Activated CD8-positive, alpha-beta memory T cell treated with anti-CD3 and anti-CD28 coated beads, Interleukin-2, amount 50 U/mL, for 48 hours (primary cell): ENCODE data around the gene SPPL2C.

Experiments
- DNase-seq: peaks from one replicate; pipeline ENCODE4 v3.0.0-alpha.2; 2020

SPPL2C gene

DNA sequence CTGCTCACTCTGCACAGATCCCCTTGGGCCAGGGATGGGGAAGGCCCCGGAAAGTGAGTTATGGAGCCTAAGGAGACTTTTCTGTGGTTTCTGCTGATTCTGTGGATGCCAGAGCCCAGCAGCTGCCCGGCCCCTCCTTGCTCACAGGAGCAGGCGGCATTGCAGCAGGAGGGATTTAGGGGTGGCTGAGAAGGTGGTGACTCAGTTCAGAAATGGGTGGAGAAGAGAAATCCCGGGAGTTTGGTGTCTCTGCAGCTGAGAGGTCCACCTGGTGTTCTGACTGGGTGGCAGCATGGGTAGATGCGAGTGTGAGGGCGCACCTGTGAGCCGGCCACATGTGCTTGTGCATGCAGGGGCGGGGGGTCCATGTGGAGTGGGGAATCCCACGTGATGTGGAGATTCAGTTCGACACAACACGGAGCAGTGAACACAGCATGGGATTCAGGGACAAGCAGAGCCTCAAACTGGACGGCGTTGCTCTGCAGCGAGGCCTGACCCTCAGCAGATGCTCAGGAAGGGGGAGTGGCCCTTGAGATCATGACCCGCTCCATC lies 16.0 kb upstream of the SPPL2C start:
- no peak for DNase-seq

DNA sequence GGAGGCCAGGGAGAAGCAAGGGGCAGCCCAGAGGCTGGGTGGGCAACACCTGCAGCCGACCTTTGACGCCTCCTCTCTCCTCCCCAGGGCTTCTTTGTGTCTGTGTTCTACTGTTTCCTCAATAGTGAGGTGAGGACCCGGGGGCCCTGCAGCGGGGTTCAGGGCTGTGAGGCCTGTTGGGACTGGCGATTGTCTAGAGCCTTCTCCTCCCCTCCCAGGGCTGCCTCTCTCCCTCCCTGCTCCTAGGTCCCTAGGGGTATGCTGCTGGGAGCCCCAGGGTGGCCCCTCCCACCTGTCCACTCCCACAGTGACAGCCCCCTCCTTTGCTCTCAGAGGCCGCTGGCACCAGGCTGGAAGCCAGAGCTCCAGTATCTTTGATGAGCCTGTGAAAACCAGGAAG lies 10.8 kb upstream of the SPPL2C start:
- no peak for DNase-seq

DNA sequence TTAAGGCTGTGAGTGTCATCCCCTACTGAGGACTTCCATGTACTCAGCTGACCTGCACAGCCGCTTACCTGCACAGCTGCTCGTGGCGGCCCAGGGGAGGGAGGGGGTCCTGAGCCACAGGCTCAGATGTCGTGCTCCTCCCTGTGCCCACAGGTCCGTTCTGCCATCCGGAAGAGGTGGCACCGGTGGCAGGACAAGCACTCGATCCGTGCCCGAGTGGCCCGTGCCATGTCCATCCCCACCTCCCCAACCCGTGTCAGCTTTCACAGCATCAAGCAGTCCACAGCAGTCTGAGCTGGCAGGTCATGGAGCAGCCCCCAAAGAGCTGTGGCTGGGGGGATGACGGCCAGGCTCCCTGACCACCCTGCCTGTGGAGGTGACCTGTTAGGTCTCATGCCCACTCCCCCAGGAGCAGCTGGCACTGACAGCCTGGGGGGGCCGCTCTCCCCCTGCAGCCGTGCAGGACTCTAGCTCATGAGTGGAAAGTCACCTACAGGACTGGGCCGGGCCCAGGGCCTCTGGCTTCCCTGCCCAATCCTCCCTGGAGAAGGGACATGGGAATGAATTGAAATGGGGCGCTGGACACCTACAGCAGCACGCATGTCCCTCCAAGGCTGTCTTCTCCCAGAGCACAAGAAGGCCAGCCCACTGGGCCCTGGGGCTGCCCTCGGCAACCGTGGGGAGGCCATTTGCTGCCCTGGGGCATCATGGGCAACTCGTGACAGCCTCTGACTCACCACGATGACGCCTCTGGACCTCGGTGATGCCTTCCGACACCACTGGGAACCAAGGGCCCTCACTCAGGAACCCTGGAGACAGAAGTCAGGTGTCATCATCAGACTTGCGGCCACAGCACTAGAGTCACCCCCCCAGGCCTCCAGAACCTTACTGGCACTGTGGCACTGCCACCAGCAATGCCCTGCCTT lies 9.9 kb upstream of the SPPL2C start:
- no peak for DNase-seq

DNA sequence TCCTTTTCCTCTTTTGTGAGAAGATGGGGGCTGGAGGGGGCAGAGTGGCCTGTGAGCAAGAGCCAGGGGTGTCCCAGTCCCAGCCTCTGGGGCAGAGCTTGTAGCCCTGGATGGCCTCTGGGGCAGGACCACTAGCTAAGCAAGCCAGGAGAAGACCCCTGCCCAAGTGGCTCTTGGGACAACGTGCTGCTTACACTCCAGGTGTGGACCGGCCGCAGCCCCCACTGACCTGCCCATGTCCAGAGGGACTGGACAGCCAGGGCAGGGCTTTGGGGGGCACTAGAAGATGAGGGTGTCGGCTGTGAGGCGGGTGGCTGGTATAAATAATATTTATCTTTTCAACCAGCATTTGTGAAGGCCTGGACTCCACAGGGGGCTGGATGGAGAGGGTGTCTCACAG lies 9.2 kb upstream of the SPPL2C start:
- no peak for DNase-seq

DNA sequence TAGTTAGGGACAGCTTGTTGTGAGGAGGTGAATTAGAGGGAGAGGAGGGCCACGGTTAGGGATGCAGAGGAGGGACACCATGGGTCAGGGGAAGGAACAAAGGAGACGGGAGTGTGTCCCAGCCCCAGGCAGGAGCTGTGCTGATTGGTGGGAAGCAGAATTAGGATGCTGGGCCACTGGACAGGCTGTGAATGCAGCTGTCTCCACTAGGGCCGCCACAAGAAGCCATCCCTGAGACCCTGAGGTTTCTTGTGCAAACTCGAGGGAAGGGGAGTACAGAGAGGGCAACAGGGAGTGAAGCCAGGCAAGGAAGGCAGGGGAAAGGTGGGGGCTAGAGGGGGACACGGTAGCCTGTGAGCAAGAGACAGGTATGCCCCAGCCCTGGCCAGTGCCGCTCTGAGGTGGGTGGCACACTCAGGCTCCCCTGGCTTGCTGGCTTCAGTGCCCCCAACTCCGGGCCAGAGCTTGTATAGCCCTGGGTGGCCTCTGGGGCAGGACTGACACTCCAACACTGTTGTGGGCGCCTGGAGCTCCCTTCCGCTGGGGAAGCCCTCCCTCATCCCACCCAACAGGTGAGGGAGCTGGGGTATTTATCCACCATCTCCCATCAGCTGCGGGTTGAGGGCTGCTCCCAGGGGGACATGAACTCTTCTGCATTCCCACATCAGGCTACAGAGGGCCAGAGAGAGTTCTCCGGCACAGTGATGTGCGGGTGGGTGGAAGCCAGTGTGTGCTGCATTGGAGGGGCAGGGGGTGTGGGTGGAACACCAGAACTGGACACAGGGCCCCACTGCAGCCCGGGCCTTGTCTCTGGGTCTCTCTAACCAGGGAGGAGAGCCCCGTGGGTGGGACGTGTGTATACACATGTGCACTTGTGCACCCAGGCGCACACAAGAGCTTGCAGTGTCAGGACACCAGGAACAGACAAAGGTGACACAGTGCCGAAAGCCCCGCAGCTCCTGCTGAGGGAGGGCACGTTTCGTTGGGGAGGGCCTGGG lies 8.3 kb upstream of the SPPL2C start:
- no peak for DNase-seq

DNA sequence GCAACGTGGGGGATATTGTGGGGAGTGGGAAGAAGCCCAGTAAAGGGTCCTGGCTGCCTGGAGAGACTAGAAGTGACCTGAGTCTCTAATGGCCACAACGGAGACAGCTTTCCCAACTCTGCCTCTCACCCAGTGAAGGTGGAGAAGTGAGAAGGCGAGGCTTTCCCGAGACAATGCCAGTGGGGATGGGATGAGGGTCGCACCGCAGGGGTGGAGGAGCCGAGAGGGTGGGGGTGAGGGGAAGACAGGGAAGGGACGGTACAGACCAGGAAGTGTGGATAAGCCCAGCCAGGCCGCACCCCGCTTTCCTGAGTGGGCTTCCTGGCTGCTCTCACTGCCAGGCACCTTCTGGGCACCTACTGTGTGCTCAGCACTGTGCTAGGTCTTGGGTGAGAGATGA lies 7.5 kb upstream of the SPPL2C start:
- DNase-seq: no peak

DNA sequence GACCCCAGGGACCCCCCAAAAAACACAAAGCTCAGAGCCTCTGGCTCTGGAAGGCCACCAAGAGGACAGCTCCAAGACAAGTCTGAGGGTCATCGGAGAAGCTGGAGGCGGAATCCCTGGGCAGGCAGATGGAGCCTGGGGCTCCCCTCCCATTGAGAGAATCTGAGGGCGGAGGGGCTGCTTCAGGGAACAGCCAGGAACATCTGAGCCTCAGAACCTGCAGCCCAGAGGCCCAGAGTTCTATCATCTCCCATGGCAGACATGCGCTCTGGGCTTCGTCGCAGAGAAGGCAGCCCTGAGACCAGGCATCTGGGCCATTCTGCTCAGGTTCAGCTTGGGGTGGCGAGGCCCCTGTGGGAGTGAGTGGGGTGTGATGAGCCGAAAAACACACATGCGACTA lies 7.1 kb upstream of the SPPL2C start:
- no peak for DNase-seq

DNA sequence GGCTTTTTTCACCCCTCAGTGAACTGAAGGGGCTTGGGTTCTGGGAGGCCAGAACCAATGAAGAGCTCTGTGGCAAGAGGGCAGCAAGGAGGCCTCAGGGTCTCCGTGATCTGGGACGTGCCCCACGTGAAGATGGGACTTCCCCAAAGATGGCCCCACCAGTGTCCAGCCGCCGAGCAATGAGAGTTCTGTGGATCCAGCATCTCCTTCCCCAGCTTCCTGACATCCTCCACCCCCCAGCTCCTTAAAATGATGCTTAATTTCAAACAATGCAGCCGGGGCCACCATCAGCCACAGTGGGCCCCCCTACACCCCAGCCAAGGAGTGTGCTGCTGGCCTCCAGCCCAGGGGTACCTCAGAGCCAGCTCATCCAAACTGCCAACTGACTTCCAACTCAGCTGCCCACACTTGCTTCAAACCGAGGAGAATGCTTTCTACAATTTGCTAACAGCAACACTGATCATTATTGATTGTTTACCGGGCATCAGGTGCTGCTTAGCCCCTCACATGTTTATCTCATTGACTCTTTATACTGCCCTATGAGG lies 5.9 kb upstream of the SPPL2C start:
- no peak for DNase-seq

DNA sequence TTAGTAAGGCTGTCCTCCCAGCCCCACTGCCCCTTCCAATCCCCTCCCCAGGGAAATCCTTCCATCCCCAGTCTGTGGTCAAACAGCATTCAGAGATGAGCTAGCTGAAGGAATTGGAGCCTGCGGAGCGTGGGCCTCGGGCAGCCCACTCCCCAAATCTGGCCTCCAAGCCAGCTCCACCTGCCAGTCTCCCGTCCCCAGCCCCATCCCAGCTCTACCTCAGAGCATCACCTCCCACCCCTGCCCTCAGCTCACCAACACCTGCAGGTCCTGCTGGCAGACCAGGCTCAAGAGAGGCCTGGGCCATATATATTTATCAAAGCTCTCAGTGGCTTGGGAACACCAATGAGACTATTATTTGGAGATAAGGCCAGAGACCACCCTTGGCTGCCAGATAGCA lies 5.2 kb upstream of the SPPL2C start:
- no peak for DNase-seq

DNA sequence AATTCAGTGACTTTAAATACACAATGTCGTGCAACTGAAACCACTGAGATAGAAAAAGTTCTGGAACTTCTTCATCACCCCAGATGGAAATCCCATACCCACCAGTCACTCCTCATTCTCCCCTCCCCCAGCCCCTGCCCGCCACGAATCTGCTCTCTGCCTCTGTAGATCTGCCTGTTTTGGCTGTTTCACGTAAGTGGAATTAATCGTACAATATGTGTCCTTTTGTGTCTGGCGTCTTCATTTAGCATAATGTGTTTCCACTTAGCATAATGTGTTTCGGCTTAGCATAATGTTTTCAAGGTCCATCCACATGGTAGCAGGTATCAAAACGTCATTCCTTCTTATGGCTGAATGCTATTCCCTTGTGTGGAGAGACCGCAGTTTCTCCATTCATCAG lies 3.5 kb upstream of the SPPL2C start:
- DNase-seq: no peak

DNA sequence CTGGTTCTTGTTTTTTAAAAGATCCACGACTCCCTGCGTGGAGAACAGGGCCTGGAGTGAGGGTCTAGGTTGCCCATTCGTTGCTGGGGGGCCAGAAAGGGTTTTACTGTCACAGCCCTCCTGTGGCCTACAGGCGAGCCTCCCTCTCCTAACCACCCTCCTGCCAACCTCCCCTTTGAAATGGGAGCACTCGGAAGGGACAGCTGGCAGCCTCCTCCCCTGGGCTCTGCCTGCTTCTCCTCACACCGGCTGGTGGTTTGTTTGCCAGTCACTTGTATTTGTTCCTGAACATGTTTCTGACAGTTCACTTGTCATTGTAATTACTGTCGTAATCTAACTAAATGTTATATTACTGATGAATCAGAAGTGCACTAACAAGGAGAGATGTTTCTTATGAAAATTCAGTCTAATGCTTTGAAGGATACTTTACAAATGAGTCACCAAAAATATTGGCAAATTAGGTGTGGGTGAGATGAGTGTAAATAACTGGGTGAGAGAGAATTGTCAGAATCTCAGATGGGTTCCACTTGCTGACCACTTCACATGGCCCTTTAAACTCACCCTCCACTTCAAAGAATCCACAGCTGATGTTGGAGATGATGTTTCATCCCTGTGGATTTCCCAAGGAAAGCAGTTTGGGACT lies 2.7 kb upstream of the SPPL2C start:
- no peak for DNase-seq

DNA sequence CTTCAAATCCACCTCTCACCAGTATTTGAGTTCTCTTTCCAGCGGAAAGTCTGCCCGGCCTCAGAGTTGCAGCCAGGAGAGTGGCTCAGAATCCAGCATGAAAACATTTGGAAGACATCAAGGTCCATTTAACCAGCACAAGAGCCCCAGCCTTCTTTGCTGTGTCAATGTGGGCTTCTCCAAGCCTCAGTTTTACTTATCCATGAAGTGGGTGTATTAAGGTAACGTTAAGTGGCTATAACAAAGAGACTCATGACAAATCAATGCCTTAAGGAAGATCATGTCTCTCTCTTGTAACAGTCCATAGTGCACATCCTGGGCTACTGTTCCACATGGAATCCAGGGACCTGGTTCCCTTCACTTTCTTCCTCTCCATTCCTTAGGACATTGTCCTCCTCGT lies 959 bp upstream of the SPPL2C start:
- no peak for DNase-seq

DNA sequence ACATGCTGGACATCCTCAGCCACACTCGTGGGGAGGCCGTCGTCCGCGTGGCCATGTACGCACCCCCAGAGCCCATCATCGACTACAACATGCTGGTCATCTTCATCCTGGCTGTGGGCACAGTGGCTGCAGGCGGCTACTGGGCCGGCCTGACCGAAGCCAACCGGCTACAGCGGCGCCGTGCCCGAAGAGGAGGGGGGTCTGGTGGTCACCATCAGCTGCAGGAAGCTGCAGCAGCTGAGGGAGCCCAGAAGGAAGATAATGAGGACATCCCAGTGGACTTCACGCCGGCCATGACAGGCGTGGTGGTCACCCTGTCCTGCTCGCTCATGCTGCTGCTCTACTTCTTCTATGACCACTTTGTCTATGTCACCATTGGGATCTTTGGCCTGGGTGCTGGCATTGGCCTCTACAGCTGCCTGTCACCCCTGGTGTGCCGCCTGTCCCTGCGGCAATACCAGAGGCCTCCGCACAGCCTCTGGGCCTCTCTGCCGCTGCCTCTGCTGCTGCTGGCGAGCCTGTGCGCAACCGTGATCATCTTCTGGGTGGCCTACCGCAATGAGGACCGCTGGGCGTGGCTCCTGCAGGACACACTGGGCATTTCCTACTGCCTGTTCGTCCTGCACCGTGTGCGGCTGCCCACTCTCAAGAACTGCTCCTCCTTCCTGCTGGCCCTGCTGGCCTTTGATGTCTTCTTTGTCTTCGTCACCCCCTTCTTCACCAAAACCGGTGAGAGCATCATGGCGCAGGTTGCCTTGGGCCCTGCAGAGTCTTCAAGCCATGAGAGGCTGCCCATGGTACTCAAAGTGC lies 900 bp downstream of the SPPL2C start:
- no peak for DNase-seq

DNA sequence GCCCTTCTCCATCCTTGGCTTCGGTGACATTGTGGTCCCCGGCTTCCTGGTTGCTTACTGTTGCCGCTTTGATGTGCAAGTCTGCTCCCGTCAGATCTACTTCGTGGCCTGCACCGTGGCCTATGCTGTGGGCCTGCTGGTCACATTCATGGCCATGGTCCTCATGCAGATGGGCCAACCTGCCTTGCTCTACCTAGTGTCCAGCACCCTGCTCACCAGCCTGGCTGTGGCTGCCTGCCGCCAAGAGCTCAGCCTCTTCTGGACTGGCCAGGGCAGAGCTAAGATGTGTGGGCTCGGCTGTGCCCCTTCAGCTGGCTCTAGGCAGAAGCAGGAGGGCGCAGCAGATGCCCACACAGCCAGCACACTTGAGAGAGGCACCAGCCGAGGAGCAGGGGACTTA lies 1.5 kb downstream of the SPPL2C start:
- DNase-seq: no peak

DNA sequence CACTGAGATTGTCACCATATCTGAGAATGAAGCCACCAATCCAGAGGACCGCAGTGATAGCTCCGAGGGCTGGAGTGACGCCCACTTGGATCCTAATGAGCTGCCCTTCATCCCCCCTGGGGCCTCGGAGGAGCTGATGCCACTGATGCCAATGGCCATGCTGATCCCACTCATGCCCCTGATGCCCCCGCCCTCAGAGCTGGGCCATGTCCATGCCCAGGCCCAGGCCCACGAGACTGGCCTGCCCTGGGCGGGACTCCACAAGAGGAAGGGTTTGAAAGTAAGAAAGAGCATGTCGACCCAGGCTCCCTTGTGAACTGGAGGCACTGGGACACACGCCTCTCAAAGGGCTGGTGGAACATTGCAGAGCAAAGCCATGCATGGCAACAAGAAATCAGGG lies 2.0 kb downstream of the SPPL2C start:
- no peak for DNase-seq

DNA sequence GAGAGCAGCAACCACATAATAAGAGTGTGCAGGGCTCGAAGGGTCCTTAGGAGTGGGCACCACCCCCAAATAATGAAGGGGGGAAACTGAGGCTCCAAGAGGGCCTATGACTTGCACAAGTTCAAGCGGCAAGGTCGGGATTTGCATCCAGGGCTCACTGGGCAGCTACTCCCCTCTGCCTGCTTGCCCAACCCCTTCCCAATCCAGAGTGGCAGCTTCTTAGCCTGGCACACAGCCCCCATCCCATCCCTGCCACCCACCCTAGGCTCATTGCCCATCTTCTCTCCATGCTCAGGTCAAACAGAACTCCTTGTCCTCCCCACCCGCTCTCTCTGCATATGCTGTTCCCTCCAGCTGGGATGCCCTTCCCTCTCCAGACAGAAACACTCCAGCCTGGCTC lies 2.4 kb downstream of the SPPL2C start:
- no peak for DNase-seq

DNA sequence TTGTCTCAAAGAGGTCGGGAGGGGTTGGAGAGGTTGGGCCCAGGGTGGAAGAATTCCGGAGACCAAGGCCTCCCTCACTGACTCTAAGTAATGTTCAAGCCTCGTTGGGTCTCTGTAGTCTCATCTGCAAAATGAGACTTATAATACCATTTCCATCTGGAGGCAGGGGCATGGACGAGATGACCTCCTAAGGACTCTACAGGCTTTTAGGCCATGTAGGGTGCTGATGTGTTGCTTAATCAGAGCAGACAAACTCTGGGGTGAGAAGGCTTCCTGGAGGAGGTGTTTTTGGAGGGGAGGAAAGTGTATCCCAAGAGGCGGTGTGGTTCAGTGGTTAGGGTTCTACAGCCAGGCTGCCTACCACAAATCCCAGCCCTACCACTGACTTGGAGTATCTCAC lies 3.1 kb downstream of the SPPL2C start:
- DNase-seq: no peak

DNA sequence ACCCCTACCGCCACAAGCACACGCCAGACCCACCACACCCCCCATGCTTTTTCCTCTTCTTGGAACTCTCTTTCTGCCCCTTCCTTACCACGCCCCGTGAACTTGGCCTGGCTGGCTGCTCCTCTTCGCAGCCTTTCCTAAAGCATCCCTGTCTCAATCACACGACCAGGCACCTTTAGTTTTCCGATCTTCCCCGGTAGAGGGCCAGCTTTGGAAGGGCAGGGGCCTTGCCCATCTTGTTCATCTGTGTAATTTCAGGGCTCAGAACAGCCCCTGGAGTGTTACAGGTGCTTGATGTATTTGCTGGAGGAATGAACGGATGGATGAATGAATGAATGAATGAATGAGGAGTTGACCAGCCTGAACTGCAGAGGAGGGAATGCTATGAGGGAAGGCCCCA lies 3.7 kb downstream of the SPPL2C start:
- no peak for DNase-seq

DNA sequence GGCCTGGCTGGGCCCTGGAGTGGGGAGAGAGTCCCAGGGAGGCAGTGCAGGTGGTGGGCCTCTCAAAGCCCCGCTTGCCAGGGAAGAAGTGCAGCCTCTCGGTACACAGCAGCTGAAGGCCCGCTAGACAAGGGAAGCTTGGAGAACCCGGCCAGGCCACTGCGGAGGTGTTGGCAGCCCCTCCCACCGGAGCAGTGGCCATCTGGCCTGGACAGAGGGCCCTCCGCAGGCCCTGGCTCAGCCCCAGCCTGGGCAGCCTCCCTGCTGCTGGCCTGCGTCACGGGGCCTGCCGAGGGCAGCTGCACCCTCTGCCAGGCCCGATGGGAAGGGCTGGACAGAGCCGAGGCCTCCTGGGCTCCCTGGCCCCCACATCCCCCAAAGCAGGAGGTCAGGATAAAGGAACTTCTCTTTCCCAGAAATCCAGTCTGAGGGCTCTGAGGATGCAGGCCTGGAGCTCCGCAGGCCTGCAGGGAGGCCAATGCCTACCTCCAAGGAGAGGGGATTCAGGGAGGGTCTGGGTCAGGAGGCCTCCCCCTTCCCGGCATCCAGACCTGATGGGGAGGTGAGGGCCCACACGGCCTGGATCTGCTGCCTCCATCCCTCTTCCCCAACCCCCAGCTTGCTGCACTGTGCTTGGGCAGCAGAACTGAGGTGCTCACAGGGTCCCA lies 4.3 kb downstream of the SPPL2C start:
- DNase-seq: no peak

DNA sequence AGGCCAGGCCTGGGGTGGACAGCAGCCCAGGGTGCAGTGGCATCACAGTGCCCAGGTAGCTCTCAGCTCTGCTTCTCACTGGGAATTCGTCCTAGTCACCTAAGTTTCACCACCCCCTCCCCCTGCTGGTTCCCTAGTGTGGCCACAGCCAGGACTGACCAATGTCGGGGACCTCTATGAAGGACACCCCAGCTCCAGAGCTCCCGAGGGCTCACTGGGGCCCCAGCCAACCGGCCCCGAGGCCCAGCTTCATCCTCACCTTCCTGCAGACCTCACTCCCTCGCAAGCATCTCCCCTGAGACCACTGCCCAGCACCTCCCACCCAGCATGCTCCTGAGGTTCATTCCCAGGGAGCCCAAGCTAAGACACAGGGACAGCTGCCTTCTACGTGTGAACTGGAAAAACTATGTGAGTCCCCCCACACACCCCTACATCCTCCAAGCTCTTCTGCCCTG lies 4.9 kb downstream of the SPPL2C start:
- DNase-seq: no peak

DNA sequence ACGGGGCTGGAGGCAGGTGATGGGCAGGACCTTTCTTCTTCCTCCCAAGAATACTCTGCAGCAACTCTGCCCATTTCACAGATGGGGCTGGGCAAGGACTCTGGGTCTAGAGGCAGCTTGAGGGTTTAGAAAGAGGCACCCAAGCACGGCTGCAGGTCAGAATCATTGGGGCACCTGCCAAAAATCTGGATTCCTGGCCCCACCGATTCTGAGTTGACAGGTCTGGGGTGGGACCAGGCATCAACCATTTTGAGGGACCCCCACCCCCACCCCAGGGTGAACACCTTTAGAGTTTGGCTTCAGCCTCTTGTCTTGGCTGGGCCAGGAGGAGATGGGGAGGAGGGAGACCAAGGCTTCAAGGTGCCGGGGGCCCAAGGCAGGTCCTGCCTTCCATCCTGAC lies 5.3 kb downstream of the SPPL2C start:
- no peak for DNase-seq
